HEK293 (cell line): ENCODE results near the gene DACT1.

Experiments used
- CTCF ChIA-PET: fragments of 350-600 bp; formaldehyde crosslinking; extraction: SDS; loops from one replicate; lab custom pipeline; 2021; ENCODE audit warnings: antibody characterized with exemption; lab: Yijun Ruan, JAX
- POLR2A ChIA-PET: fragments of 300-600 bp; formaldehyde crosslinking; extraction: SDS; loops from one replicate; lab custom pipeline; 2020; ENCODE audit warnings: antibody characterized with exemption, inconsistent platforms; lab: Yijun Ruan, JAX
- H3K27ac ChIP-seq: fragments of 200-500 bp; sonication (Bioruptor generic); 2 replicates; pipeline ENCODE4 v1.5.1; 2014; ENCODE audit warnings: low read depth, low read length, control low read depth, inconsistent platforms; ENCODE audit errors: extremely low read depth
- H3K36me3 ChIP-seq, 2 experiments: fragments of 200-500 bp in 1 of 2; sonication (Bioruptor generic) in 1 of 2; 1 replicate in 1 of 2; 2 replicates in 1 of 2; pipeline ENCODE4 v1.5.1; 2014 to 2017; ENCODE audit warnings: inconsistent platforms in 2 of 2, low read length in 2 of 2; ENCODE audit not compliant: control insufficient read depth in 2 of 2, insufficient read depth in 1 of 2
- H3K4me1 ChIP-seq: fragments of 200-500 bp; sonication (Bioruptor generic); 2 replicates; pipeline ENCODE4 v1.5.1; 2014; ENCODE audit warnings: mild to moderate bottlenecking, low read length, inconsistent platforms; ENCODE audit not compliant: control insufficient read depth, insufficient read depth
- H3K4me3 ChIP-seq: 2 replicates; pipeline ENCODE4 v1.5.1; 2011; ENCODE audit warnings: low read depth, mild to moderate bottlenecking, control low read depth, low read length, moderate library complexity
- H3K9me3 ChIP-seq: fragments of 200-500 bp; sonication (Bioruptor generic); 2 replicates; pipeline ENCODE4 v1.5.1; 2014; ENCODE audit warnings: low read depth, low read length, inconsistent platforms; ENCODE audit not compliant: control insufficient read depth, insufficient read depth
- BCL11A ChIP-seq: fragments of 450-650 bp; formaldehyde crosslinking; IDR thresholded peaks from 2 replicates; pipeline ENCODE4 v1.5.1; 2016; ENCODE audit warnings: low read depth, missing biosample characterization, missing genetic modification characterization
- BCL11B ChIP-seq: fragments of 450-650 bp; formaldehyde crosslinking; IDR thresholded peaks from 2 replicates; pipeline ENCODE4 v1.5.1; 2016; ENCODE audit warnings: low read depth, missing biosample characterization, missing genetic modification characterization
- OVOL3 ChIP-seq: fragments of 450-650 bp; formaldehyde crosslinking; IDR thresholded peaks from 2 replicates; pipeline ENCODE4 v1.5.1; 2016; ENCODE audit warnings: missing biosample characterization, missing genetic modification characterization
- PATZ1 ChIP-seq: fragments of 450-650 bp; formaldehyde crosslinking; IDR thresholded peaks from 2 replicates; pipeline ENCODE4 v1.5.1; 2016; ENCODE audit warnings: missing biosample characterization, missing genetic modification characterization
- SALL2 ChIP-seq: fragments of 450-650 bp; formaldehyde crosslinking; IDR thresholded peaks from 2 replicates; pipeline ENCODE4 v1.5.0; 2017; ENCODE audit warnings: missing biosample characterization, mild to moderate bottlenecking, missing genetic modification characterization, borderline replicate concordance
- SETDB1 ChIP-seq: IDR thresholded peaks from one replicate; pipeline ENCODE4 v1.6.1; 2017; ENCODE audit warnings: mild to moderate bottlenecking, low read length, moderate library complexity, mixed read lengths; ENCODE audit not compliant: insufficient read length
- ZNF324 ChIP-seq: fragments of 450-650 bp; formaldehyde crosslinking; IDR thresholded peaks from 2 replicates; pipeline ENCODE4 v1.5.1; 2016; ENCODE audit warnings: missing biosample characterization, missing genetic modification characterization
- ZNF398 ChIP-seq: fragments of 450-650 bp; formaldehyde crosslinking; IDR thresholded peaks from 2 replicates; pipeline ENCODE4 v1.5.1; 2017; ENCODE audit warnings: missing biosample characterization, missing genetic modification characterization
- ZNF510 ChIP-seq: fragments of 450-650 bp; formaldehyde crosslinking; IDR thresholded peaks from 2 replicates; pipeline ENCODE4 v1.5.1; 2018; ENCODE audit warnings: mild to moderate bottlenecking, missing genetic modification characterization, missing biosample characterization; ENCODE audit not compliant: insufficient replicate concordance
- ZNF660 ChIP-seq: fragments of 450-650 bp; IDR thresholded peaks from 2 replicates; pipeline ENCODE4 v1.5.1; 2018; ENCODE audit warnings: missing biosample characterization, mild to moderate bottlenecking, missing genetic modification characterization
- ZNF704 ChIP-seq: fragments of 450-650 bp; formaldehyde crosslinking; IDR thresholded peaks from 2 replicates; pipeline ENCODE4 v1.5.1; 2016; ENCODE audit warnings: missing biosample characterization, missing genetic modification characterization
- ZNF707 ChIP-seq: fragments of 450-650 bp; formaldehyde crosslinking; IDR thresholded peaks from 2 replicates; pipeline ENCODE4 v1.5.1; 2016; ENCODE audit warnings: missing biosample characterization, missing genetic modification characterization
- ZNF76 ChIP-seq: fragments of 450-650 bp; formaldehyde crosslinking; IDR thresholded peaks from 2 replicates; pipeline ENCODE4; 2016; ENCODE audit warnings: low read depth, missing biosample characterization, missing genetic modification characterization, borderline replicate concordance
- ZNF785 ChIP-seq: fragments of 450-650 bp; formaldehyde crosslinking; IDR thresholded peaks from 2 replicates; pipeline ENCODE4 v1.5.1; 2016; ENCODE audit warnings: missing biosample characterization, missing genetic modification characterization
- ZNF791 ChIP-seq: fragments of 450-650 bp; formaldehyde crosslinking; IDR thresholded peaks from 2 replicates; pipeline ENCODE4 v1.5.1; 2016; ENCODE audit warnings: missing biosample characterization, missing genetic modification characterization
- ZNF830 ChIP-seq: fragments of 450-650 bp; IDR thresholded peaks from 2 replicates; pipeline ENCODE4 v1.5.0; 2018; ENCODE audit warnings: missing biosample characterization, missing genetic modification characterization, low read depth, mild to moderate bottlenecking, moderate library complexity
- ZNF837 ChIP-seq: fragments of 450-650 bp; formaldehyde crosslinking; IDR thresholded peaks from 2 replicates; pipeline ENCODE4 v1.5.1; 2016; ENCODE audit warnings: missing biosample characterization, missing genetic modification characterization
- TF ChIP-seq, protein P1 (sequence below): fragments of 450-650 bp; formaldehyde crosslinking; IDR thresholded peaks from 2 replicates; pipeline ENCODE4 v1.5.1; 2017; ENCODE audit warnings: missing biosample characterization, missing genetic modification characterization

Gene DACT1

DNA sequence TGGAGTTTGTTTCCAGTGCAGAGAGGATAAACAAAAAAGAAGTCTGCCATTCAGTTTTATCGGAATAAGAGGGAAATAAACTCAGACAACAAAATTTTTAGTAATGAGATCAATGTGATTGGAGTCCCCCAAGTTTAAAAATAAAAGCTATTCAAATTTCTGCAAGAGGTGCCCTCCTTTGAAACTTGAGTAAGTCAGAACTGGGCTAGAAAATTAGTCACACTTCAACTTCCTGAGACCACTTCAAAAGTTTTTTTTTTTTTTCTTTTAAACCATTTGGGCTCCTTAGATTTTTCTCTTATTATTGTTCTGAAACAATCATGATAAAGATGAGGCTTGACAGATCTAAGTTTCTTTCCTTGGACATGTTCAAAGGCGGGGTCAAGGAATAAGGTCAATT lies 3.2 kb downstream of the DACT1 start:
- ChIA-PET CTCF (interaction anchor here (0.6 to 2.7 kb wide), 21 partner anchors 21 to 1266 kb away, joined by 3 to 11 read pairs (median 5); no protein-coding TSS in a partner anchor), POLR2A (no interaction called here)
- H3K4me1 ChIP-seq, result peaks cover 14% of the 10 kb centered on the region
- peaks cover 31 to 41% of the 10 kb centered on the region in 2 experiments for H3K36me3 ChIP-seq
- H3K9me3 ChIP-seq, result no peaks in the 10 kb centered on the region
- H3K27ac ChIP-seq, result no peak overlapping the region
- no peak overlapping the region for H3K4me3 ChIP-seq
- no peak for TF ChIP-seq BCL11A (tag by site-specific recombination)
- no peak for TF ChIP-seq ZNF830 (tag by site-specific recombination)
- TF ChIP-seq ZNF76, result no peak
- TF ChIP-seq OVOL3 (tag by site-specific recombination), result no peak
- no peak for TF ChIP-seq ZNF660 (tag by site-specific recombination)
- TF ChIP-seq ZNF837, result no peak

GRCh38 chr14:58641509-58641908 lies 3.7 kb downstream of the DACT1 start:
- CTCF ChIA-PET, result interaction anchor here (0.6 to 2.7 kb wide), 13 partner anchors 21 to 482 kb away, joined by 3 to 11 read pairs (median 5); no protein-coding TSS in a partner anchor
- POLR2A ChIA-PET, result no interaction called here

DNA sequence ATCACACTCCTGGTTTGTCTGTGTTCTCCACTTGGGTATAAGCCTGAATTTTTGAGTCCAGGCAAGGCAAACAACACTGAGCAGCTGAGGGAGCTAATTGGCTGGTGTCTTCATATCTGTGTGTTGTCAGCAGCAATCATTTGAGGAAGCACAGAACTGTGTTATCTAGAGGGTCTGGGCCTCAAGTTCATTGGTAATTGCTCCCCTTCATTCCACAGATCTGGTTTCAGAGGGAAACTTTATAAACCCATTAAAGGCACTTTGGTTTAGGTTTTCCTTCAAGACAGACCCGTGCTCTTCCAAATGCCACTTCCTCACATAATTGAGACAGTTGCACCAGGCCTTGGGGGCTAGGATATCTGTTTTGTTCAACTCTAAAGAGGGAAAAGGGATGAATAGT lies 5.6 kb downstream of the DACT1 start:
- POLR2A ChIA-PET, result no interaction called here
- Histone ChIP-seq H3K36me3 (peaks cover 39 to 56% of the 10 kb centered on the region in 2 experiments), H3K4me1 (peaks cover 4% of the 10 kb centered on the region; the same call in 1 of the 2 replicates), H3K27ac (no peak overlapping the region), H3K4me3 (no peak overlapping the region), H3K9me3 (no peaks in the 10 kb centered on the region)
- TF ChIP-seq ZNF324 (no peak), ZNF707 (tag by site-specific recombination) (no peak), BCL11B (tag by site-specific recombination) (no peak), SETDB1 (no peak), ZNF510 (no peak), ZNF398 (no peak)
- TF ChIP-seq, protein P1, sequence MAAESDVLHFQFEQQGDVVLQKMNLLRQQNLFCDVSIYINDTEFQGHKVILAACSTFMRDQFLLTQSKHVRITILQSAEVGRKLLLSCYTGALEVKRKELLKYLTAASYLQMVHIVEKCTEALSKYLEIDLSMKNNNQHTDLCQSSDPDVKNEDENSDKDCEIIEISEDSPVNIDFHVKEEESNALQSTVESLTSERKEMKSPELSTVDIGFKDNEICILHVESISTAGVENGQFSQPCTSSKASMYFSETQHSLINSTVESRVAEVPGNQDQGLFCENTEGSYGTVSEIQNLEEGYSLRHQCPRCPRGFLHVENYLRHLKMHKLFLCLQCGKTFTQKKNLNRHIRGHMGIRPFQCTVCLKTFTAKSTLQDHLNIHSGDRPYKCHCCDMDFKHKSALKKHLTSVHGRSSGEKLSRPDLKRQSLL, result no peak
- CTCF ChIA-PET, result interaction anchor here (0.9 to 2.7 kb wide), 2 partner anchors 182 to 412 kb away, joined by 3 to 11 read pairs; no protein-coding TSS in a partner anchor

More at GRCh38 chr14:58641509-58641908, 3.7 kb downstream of the DACT1 start:
- H3K9me3 ChIP-seq, result no peaks in the 10 kb centered on the region
- peaks cover 9% of the 10 kb centered on the region for H3K4me1 ChIP-seq
- H3K4me3 ChIP-seq, result no peak overlapping the region
- H3K36me3 ChIP-seq, result peaks cover 31 to 46% of the 10 kb centered on the region in 2 experiments
- no peak overlapping the region for H3K27ac ChIP-seq
- TF ChIP-seq ZNF785 (no peak), PATZ1 (tag by site-specific recombination) (no peak), ZNF791 (no peak), ZNF704 (tag by site-specific recombination) (no peak), SALL2 (tag by site-specific recombination) (no peak), ZNF398 (no peak)
